ENCODE data around the gene MFAP4. TPM values are rescaled to one million over a fixed set of nuclear protein-coding genes. Genes with fewer than 3 reads are reported as not detected.

Gene MFAP4
- total RNA-seq (10 to 100 TPM; 10.1 to 41.0 (median 21.8) TPM), polyA plus RNA-seq (10 to 100 TPM; 16.1 to 48.4 (median 17.8) TPM)
- long read RNA-seq, donor 1, transcript MFAP4-203 (5 exons, 1,876 nt), result minor isoform, 11 of 216 reads
- long read RNA-seq, donor 1, transcript MFAP4-201 (6 exons, 1,873 nt), result major isoform, 96 of 216 reads
- long read RNA-seq, donor 1, transcript MFAP4-202 (6 exons, 1,932 nt), result minor isoform, 5 of 216 reads
- long read RNA-seq, donor 1, partial matches to known transcripts, result 103 of 216 reads
- long read RNA-seq, donor 1, other reads (novel, unspliced or antisense), result 0 of 216 reads
- long read RNA-seq, donor 2, transcript MFAP4-203 (5 exons, 1,876 nt), result minor isoform, 8 of 109 reads
- long read RNA-seq, donor 2, transcript MFAP4-201 (6 exons, 1,873 nt), result major isoform, 81 of 109 reads
- long read RNA-seq, donor 2, transcript MFAP4-202 (6 exons, 1,932 nt), result minor isoform, 5 of 109 reads
- long read RNA-seq, donor 2, partial matches to known transcripts, result 15 of 109 reads
- long read RNA-seq, donor 2, other reads (novel, unspliced or antisense), result 0 of 109 reads

- no peak within 1 kb of the TSS for H3K4me3 ChIP-seq
- peak within 1 kb of the TSS in 7 of 8 donors; percentile 64 to 83 (median 73) for H3K27ac ChIP-seq
- peaks cover 3 to 86% (median 45%) of the 10 kb centered on the region in 6 donors for H3K4me1 ChIP-seq
- intact Hi-C loops (cut with DNase I; ENCODE audit: low total_unique reads), result no loop called here
- peak; percentile 64 for DNase-seq
- WGBS, 5 donors, result 14 to 19% (median 16%) methylated on average over 14 to 22 of the region's 22 CpGs
- H3K9me3 ChIP-seq, result no peaks in the 10 kb centered on the region
- peaks cover 0 to 9% (median 0%) of the 10 kb centered on the region in 7 donors for H3K27me3 ChIP-seq (replicated peaks in 1 of 7)
- no peak for TF ChIP-seq POLR2A (IDR thresholded peaks at IDR 0.05)
- TF ChIP-seq CTCF (IDR thresholded peaks at IDR 0.05 in 8 of 11, conservative IDR thresholded peaks at IDR 0.05 in 3 of 11), result no peak
- no peak for TF ChIP-seq POLR2AphosphoS5 (IDR thresholded peaks at IDR 0.05)
- H3K36me3 ChIP-seq, result peaks cover 0 to 40% (median 25%) of the 10 kb centered on the region in 6 donors
Measured at GRCh38 chr17:19386974-19387920, at the start of gene MFAP4. TSS of gene MFAP4 (minus strand) at chr17:19387190. CDS start at chr17:19387155, 35 bp downstream.

GRCh38 chr17:19433727-19434340, 46.8 kb upstream of the MFAP4 start:
- intact Hi-C loops (cut with DNase I; ENCODE audit: low total_unique reads), result no loop called here
- H3K36me3 ChIP-seq, result no peaks in the 10 kb centered on the region
- no peak overlapping the region for H3K27ac ChIP-seq
- no peak overlapping the region for H3K4me3 ChIP-seq
- no peaks in the 10 kb centered on the region for H3K4me1 ChIP-seq
- TF ChIP-seq POLR2AphosphoS5 (IDR thresholded peaks at IDR 0.05) (no peak), CTCF (IDR thresholded peaks at IDR 0.05 in 8 of 11, conservative IDR thresholded peaks at IDR 0.05 in 3 of 11) (peak in 1 of 11 experiments; percentile 10), POLR2A (IDR thresholded peaks at IDR 0.05) (no peak)
- 81 to 96% (median 91%) methylated on average over 2 of the region's 2 CpGs for WGBS, 5 donors
- DNase-seq, result no peak
- H3K27me3 ChIP-seq (replicated peaks in 1 of 7), result no peaks in the 10 kb centered on the region
- H3K9me3 ChIP-seq, result no peaks in the 10 kb centered on the region

GRCh38 chr17:19433255-19433654, 46.3 kb upstream of the MFAP4 start:
- intact Hi-C loops (cut with DNase I; ENCODE audit: low total_unique reads), result no loop called here
- Histone ChIP-seq H3K27me3 (replicated peaks in 1 of 7) (no peaks in the 10 kb centered on the region), H3K9me3 (no peaks in the 10 kb centered on the region), H3K36me3 (no peaks in the 10 kb centered on the region), H3K27ac (no peak overlapping the region), H3K4me3 (no peak overlapping the region), H3K4me1 (no peaks in the 10 kb centered on the region)
- no peak for DNase-seq
- 81 to 88% (median 84%) methylated on average over 5 of the region's 5 CpGs for WGBS, 5 donors
- TF ChIP-seq POLR2A (IDR thresholded peaks at IDR 0.05), result no peak
- no peak for TF ChIP-seq POLR2AphosphoS5 (IDR thresholded peaks at IDR 0.05)
- TF ChIP-seq CTCF (IDR thresholded peaks at IDR 0.05 in 8 of 11, conservative IDR thresholded peaks at IDR 0.05 in 3 of 11), result no peak

Data from spleen (tissue), 13 donors.